Dendritic cell treated with granulocyte-macrophage colony-stimulating factor and Interleukin-4, amounts not matched to agents 40 ng/mL and 50 ng/mL, for 4 days (primary cell): ENCODE results near the gene ALKAL2.
"Not testable (repeated sequence)": the region's sequence is repeated elsewhere in the genome, so short reads cannot be mapped to it uniquely, and the experiment has no call there.

Experiments used
- H3K27ac Mint-ChIP-seq: one replicate; pipeline ENCODE4 v1.8.0; 2022; ENCODE audit warnings: mild to moderate bottlenecking, mixed read lengths
- H3K27me3 Mint-ChIP-seq: one replicate; pipeline ENCODE4 v1.8.0; 2022; ENCODE audit warnings: mild to moderate bottlenecking, mixed read lengths
- H3K36me3 Mint-ChIP-seq: one replicate; pipeline ENCODE4 v1.8.0; 2022; ENCODE audit warnings: low read depth, mixed read lengths
- H3K4me1 Mint-ChIP-seq: one replicate; pipeline ENCODE4 v1.8.0; 2022; ENCODE audit warnings: low read depth, mixed read lengths
- H3K4me3 Mint-ChIP-seq: one replicate; pipeline ENCODE4 v1.8.0; 2022; ENCODE audit warnings: mild to moderate bottlenecking, moderate library complexity, mixed read lengths
- H3K9me3 Mint-ChIP-seq: one replicate; pipeline ENCODE4 v1.8.0; 2022; ENCODE audit warnings: mixed read lengths
- intact Hi-C: fragments of 100-400 bp; cut with micrococcal nuclease; formaldehyde crosslinking; loops from one replicate; pipeline ENCODE4 v1.15.0; 2022

Gene ALKAL2, protein sequence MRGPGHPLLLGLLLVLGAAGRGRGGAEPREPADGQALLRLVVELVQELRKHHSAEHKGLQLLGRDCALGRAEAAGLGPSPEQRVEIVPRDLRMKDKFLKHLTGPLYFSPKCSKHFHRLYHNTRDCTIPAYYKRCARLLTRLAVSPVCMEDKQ

DNA sequence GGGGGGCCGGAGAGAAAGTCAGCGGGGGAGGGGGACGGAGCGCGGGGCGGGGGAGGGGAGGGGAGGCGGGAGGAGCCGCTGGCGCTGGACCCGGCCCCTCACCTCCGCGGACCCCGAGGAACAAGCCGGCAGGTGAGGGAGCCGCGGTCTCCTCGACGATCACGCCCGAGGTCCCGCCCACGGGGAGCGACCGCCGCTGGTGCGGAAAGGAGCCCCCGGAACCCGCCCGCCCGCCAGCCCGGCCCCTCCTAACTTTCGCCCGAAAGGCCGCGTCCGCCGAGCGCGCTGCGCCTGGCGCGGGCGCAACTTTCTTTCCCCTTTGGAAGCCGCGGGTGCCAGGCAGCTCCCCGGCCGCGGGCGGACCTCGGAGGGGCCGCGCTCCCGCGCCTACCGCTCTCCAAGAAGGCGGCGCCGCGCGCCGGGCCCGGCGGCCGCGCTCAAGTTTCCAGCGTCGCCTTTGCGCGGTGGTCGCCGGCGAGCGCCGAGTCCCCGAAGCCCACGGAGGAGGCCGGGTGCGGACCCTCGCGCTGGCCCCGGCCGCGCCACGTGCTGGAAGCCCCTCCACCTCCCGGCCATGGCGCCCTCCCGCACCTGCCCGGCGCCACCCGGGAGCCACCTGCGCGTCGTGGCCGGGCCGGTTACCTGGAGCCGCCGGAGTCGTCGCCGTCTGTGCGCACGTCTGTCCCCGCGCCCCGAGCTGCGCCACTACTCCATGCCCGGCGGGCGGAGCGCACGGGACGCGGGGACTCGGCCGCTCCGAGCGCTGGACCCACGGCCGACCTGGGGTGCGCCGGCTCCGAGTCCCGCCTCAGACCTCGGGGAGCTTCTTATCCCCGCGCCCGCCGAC is at the start of gene ALKAL2:
TSS of gene ALKAL2 (minus strand) at position 181 of the 847 bp plus-strand sequence. CDS start 256 bp downstream, outside the sequence.
- Mint-ChIP-seq H3K9me3 (no peaks in the 10 kb centered on the region), H3K36me3 (no peaks in the 10 kb centered on the region), H3K4me1 (no peaks in the 10 kb centered on the region), H3K4me3 (no peak within 1 kb of the TSS), H3K27ac (no peak within 1 kb of the TSS), H3K27me3 (peaks cover 55% of the 10 kb centered on the region)
- intact Hi-C loops = no loop called here

DNA sequence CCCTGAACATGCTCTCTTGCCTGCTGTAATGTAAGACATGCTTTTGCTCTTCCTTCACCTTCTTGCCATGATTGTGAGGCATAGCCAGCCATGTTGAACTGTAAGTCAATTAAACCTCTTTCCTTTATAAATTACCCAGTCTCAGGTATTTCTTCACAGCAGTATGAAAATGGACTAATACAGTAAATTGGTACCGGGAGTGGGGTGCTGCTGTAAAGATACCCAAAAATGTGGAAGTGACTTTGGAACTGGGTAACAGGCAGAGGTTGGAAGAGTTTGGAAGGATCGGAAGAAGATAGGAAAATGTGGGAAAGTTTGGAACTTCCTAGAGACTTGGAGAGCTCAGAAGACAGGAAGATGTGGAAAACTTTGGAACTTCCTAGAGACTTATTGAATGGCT is 49.1 kb upstream of the ALKAL2 start:
- H3K27me3 Mint-ChIP-seq, intact Hi-C loops, H3K27ac Mint-ChIP-seq, H3K4me1 Mint-ChIP-seq, H3K4me3 Mint-ChIP-seq, H3K36me3 Mint-ChIP-seq: not testable (repeated sequence)
- H3K9me3 Mint-ChIP-seq = peaks cover 48% of the 10 kb centered on the region

DNA sequence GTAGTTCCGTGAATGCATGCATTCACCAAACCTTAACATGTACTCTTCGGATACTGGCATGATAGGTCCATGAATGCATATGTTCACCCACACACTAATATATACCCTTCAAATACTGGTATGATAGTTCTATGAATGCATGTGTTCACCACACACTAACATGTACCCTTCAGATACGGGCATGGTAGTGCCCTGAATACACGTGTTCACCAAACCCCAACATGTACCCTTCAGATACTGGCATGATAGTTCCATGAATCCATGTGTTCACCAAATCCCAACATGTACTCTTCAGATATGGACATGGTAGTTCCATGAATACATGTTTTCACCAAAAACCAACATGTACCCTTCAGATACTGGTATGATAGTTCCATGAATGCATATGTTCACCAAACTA is 48.5 kb upstream of the ALKAL2 start:
- Mint-ChIP-seq H3K4me1 (no peaks in the 10 kb centered on the region), H3K9me3 (peaks cover 48% of the 10 kb centered on the region), H3K27ac (no peak overlapping the region), H3K36me3 (no peaks in the 10 kb centered on the region), H3K27me3 (no peaks in the 10 kb centered on the region), H3K4me3 (no peak overlapping the region)
- intact Hi-C loops = no loop called here

DNA sequence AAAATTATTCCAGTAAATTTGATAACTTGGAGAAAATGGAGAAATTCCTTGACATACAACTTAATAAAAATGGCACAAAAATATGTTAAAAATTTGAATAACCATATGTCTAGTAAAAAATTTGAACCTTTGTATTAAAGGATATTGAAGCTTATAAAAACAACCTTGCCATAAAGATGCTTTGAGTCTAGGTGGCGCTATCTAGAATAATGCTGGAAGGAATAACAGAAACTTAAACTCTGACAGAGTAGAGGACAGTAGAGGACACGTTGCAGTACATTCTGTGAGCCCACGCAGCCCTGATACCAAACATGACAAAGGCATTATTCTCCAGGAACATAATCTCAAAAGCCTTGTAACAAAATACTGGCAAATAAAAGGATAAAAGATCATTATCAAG is 44.7 kb upstream of the ALKAL2 start:
- no peak overlapping the region for H3K4me3 Mint-ChIP-seq
- no peaks in the 10 kb centered on the region for H3K27me3 Mint-ChIP-seq
- intact Hi-C loops = no loop called here
- H3K9me3 Mint-ChIP-seq = peaks cover 43% of the 10 kb centered on the region
- no peak overlapping the region for H3K27ac Mint-ChIP-seq
- H3K4me1 Mint-ChIP-seq = no peaks in the 10 kb centered on the region
- H3K36me3 Mint-ChIP-seq = no peaks in the 10 kb centered on the region

DNA sequence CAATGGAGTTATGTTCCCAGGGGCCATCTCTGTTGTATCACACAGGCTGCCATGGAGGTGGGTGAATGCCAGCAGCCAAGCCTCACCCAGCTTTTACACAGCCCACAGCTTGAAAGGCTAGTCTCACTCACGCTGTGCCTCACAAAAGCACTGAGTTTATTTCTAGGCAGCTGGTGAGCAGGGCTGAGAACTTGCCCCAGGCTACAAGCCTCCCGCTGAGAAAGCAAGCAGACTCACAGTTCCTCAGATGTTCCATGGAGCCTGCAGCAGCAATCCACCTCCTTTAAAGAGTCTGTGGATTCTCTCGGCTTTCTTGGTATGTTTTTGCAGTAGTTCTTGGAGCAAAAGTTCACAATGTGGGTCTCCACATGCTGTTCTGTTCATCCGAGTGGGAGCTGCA is 40.9 kb upstream of the ALKAL2 start:
- intact Hi-C loops = no loop called here
- H3K27me3 Mint-ChIP-seq = no peaks in the 10 kb centered on the region

DNA sequence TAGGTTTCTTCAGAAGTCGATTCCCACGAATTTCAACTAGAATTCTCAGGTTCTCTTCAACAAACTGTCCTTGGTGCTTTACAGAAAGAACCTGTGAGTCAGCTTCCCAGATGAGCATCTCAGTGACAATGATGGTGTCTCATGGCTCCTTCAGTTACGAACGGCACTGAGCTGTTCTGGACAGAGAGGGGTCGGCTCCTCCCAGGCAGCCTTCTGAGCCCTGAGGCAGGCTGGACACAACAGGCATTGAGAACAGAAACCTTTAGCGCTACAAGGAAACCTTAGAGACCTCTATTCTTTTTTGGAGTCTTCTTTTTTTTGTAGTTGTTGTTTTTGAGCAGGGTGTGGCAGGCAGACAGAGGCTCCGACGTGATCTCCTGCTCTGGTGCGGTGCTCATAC is 35.1 kb upstream of the ALKAL2 start:
- Mint-ChIP-seq H3K27ac (no peak overlapping the region), H3K4me3 (no peak overlapping the region), H3K4me1 (no peaks in the 10 kb centered on the region), H3K9me3 (peaks cover 39% of the 10 kb centered on the region), H3K36me3 (no peaks in the 10 kb centered on the region), H3K27me3 (no peaks in the 10 kb centered on the region)
- intact Hi-C loops = no loop called here

More for the DNA sequence above, 40.9 kb upstream of the ALKAL2 start:
- Mint-ChIP-seq H3K27ac (no peak overlapping the region), H3K4me3 (no peak overlapping the region), H3K4me1 (no peaks in the 10 kb centered on the region), H3K9me3 (peaks cover 42% of the 10 kb centered on the region), H3K36me3 (no peaks in the 10 kb centered on the region)

DNA sequence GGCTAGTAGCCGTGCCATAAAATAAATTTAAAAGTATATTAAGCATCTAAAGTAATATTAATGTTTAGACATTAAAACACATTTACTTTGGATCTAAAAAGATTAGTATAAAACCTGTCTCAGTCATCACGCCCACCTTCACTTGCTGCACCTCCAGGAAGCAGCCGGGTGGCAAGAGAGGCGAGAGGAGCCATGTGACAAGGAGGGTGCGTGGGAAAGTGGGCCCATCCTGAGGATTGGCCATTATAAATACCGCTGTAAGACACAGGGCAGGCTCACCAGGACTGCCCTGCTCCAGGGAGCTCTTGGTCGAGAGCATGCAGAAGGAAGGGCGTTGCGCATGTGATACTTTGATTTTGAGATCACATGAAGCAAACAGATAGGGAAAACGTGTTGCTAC is 34.4 kb upstream of the ALKAL2 start:
- Mint-ChIP-seq H3K9me3 (peaks cover 32% of the 10 kb centered on the region), H3K4me3 (no peak overlapping the region), H3K4me1 (no peaks in the 10 kb centered on the region), H3K36me3 (no peaks in the 10 kb centered on the region), H3K27me3 (no peaks in the 10 kb centered on the region), H3K27ac (no peak overlapping the region)
- intact Hi-C loops = no loop called here

DNA sequence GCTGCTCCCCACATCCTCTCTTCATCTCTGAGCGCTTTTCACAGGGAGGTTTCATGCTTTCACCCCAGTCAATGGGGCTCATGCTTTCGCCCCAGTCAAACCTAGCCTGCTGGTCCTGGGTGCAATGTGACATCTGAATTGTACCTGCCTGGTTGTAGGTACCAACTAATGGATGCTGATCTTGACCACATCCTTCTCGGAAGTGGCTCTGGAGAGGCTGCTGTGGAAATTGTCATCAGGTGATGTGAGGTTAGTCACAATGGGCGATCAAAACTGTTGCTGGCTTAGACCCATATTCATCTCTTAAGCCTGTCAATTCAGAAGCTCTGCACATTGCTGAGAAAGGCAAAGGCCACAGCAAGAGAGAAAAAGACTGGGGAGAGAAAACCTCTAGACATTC is 32.7 kb upstream of the ALKAL2 start:
- no peak overlapping the region for H3K27ac Mint-ChIP-seq
- H3K27me3 Mint-ChIP-seq = no peaks in the 10 kb centered on the region
- intact Hi-C loops = no loop called here
- H3K4me3 Mint-ChIP-seq = no peak overlapping the region
- H3K4me1 Mint-ChIP-seq = no peaks in the 10 kb centered on the region
- no peaks in the 10 kb centered on the region for H3K36me3 Mint-ChIP-seq
- H3K9me3 Mint-ChIP-seq = peaks cover 15% of the 10 kb centered on the region

DNA sequence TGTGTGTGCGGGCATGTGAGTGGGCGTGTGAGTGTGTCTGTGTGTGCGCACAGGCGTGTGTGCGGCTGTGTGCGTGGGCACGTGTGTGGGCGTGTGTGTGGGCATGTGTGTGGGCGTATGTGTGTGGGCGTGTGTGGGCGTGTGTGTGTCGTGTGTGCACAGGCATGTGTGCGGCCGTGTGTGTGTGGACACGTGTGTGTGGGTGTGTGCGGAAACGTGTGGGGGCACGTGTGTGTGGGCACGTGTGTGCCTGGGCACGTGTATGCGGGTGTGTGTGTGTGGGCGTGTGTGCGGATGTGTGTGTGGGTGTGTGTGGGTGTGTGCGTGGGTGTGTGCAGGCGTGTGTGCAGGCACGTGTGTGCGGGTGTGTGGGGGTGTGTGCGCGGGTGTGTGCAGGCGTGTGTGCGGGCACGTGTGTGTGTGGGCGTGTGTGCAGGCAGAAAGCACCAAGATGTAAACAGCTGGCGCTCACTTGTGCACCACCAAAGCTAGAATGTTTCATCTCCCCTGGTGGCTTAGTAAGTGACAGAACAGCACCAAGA is 31.2 kb upstream of the ALKAL2 start:
- Mint-ChIP-seq H3K4me3 (no peak overlapping the region), H3K4me1 (no peaks in the 10 kb centered on the region), H3K27me3 (no peaks in the 10 kb centered on the region), H3K36me3 (no peaks in the 10 kb centered on the region), H3K9me3 (peaks cover 14% of the 10 kb centered on the region), H3K27ac (no peak overlapping the region)
- intact Hi-C loops = no loop called here

DNA sequence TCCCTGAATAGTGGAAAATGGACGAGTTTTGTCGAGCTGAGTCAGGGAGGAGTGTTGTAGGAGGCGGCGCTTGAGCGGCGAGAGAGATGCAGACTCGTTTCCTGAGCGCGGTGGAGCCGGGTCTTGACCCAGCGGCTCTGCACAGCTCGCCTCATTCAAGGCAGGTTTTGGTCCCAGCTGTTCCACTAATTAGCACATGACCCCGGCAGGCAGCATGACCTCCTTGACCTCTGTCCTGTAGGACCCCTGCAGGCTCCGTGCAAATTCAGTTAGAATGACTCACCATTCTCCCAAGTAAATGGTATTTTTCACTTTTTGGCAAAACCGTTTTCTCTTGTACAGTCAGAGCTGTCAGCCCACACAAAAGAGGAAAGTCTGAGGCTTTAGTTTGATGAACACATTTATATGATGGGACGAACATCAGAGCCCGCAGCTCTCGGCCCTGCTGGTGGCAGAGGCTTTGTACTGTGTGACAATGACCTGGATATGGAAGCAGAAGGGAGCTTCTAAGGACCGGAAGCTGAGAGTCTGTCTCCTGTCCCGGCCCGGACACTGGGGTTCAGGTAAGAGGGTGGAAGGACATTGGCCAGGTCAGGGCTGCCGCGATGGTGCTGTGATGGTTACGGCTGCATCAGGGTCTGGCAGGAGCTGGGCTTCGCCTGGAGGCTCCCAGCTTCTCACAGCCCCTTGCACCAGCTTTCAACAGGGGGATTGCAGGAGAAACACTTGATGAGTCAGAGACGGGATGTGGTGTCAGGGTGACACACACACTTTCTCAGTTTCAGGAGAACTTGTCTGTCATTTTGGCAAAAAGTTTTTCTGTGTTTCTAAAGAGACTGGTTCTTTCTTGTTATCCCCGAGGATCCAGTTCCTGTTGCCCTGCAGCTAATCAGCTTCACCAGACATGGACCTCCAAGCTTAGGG is 29.9 kb upstream of the ALKAL2 start:
- no peak overlapping the region for H3K4me3 Mint-ChIP-seq
- no peaks in the 10 kb centered on the region for H3K27me3 Mint-ChIP-seq

DNA sequence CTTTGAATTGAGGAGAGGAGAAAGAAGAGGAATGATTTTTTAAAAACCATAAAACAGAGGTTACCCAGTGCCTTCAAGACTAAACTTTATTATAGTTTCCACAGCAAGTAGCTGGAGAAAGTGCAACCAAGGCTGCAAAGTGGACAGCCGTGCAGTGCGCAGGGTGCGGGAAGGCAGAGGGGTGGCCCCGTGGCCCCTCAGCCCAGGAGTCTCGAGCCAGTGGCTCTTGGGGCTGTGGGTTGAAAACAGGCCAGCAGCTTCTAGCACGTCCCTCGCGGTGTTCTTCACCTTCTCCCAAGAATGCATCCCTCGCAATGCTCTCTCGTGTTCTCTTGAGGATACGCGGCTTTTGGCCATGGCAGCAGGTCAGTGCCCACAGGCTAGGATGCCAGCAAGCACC is 28.5 kb upstream of the ALKAL2 start:
- Mint-ChIP-seq H3K4me1 (no peaks in the 10 kb centered on the region), H3K9me3 (peaks cover 14% of the 10 kb centered on the region), H3K4me3 (no peak overlapping the region), H3K27ac (no peak overlapping the region), H3K27me3 (no peaks in the 10 kb centered on the region), H3K36me3 (no peaks in the 10 kb centered on the region)
- intact Hi-C loops = no loop called here

More for the DNA sequence above, 29.9 kb upstream of the ALKAL2 start:
- Mint-ChIP-seq H3K27ac (no peak overlapping the region), H3K9me3 (peaks cover 14% of the 10 kb centered on the region), H3K4me1 (no peaks in the 10 kb centered on the region), H3K36me3 (no peaks in the 10 kb centered on the region)
- intact Hi-C loops = no loop called here

DNA sequence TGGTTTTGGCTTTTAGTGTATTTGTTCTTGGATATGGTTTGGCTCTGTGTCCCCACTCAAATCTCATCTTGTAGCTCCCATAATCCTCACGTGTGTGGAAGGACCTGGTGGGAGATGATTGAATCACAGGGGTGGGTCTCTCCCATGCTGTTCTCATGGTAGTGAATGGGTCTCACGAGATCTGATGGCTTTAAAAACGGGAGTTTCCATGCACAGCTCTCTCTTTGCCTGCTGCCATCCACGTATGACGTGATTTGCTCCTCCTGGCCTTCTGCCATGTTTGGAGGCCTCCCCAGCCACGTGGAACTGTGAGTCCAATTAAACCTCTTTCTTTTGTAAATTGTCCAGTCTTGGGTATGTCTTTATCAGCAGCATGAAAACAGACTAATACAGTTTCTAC is 28.0 kb upstream of the ALKAL2 start:
- H3K4me3 Mint-ChIP-seq, H3K27ac Mint-ChIP-seq, H3K4me1 Mint-ChIP-seq, intact Hi-C loops, H3K36me3 Mint-ChIP-seq, H3K27me3 Mint-ChIP-seq: not testable (repeated sequence)
- H3K9me3 Mint-ChIP-seq = peaks cover 14% of the 10 kb centered on the region

DNA sequence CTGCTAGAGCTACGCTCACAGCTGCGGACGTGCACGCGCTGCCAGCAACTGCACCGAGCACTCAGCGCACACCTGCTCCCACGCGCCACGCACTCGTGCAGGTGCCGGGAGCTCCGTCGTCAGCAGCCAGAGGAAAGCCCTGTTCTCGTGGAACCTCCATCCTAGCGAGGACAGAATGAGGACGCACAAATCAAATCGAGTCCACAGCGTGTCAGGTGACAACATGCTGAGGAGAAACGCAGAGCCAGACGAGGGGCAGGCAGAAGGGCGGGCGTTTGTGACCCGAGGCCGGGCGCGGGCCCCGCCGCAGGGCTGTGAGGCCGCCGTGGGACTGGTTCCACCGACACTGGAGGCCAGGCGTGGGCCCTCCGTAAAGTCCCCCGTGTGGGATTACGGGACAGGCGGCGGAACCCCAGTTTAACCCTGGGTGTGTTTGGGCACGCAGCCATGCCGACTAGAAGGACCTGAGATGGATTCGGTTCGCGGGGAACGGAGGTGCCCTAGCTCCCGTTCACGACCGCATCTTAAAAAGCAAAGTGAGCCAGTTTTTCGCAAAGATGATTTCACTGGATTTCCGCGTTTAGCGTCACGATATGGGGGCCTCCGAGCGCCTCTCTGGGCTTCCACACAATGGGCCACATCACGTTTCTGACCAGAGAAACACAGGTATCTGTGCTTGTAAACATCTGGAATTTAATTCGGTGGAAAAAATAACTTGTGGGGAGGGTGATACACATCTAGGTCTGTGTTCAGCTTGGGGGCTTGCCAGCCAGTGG is 26.9 kb upstream of the ALKAL2 start:
- intact Hi-C loops = no loop called here
- Mint-ChIP-seq H3K27me3 (no peaks in the 10 kb centered on the region), H3K4me1 (no peaks in the 10 kb centered on the region), H3K36me3 (no peaks in the 10 kb centered on the region), H3K9me3 (peaks cover 14% of the 10 kb centered on the region), H3K4me3 (no peak overlapping the region), H3K27ac (no peak overlapping the region)
